Measurements from ENCODE around the gene PLEK.

GRCh38 chr2:68441179-68441993 is 76.3 kb downstream of the PLEK start:
- TF ChIP-seq CTCF (IDR thresholded peaks at IDR 0.05), result peak; percentile 88 to 96 (median 95)
- no peak for TF ChIP-seq POLR2A (IDR thresholded peaks at IDR 0.05)
